ENCODE data around the gene ACAA2. TPM values are rescaled to one million over a fixed set of nuclear protein-coding genes. Genes with fewer than 3 reads are reported as not detected.

Gene ACAA2
- total RNA-seq, 2 donors from 2014 or later = 63.7 to 125 TPM

- Mint-ChIP-seq H3K4me3 (no peak overlapping the region), H3K36me3 (no peaks in the 10 kb centered on the region), H3K4me1 (ENCODE audit: low read depth in 2 of 2) (no peaks in the 10 kb centered on the region), H3K27me3 (peaks cover 0 to 12% of the 10 kb centered on the region in 2 donors), H3K9me3 (no peaks in the 10 kb centered on the region), H3K27ac (no peak overlapping the region)
- no peak for DNase-seq (ENCODE audit: low spot score)
- no peak for ATAC-seq
Measured at GRCh38 chr18:49744376-49745008, 68.8 kb downstream of the ACAA2 start.

GRCh38 chr18:49743117-49743567 is 70.2 kb downstream of the ACAA2 start:
- no peak overlapping the region for H3K4me3 Mint-ChIP-seq
- no peak for DNase-seq (ENCODE audit: low spot score)
- H3K9me3 Mint-ChIP-seq = no peaks in the 10 kb centered on the region
- H3K27me3 Mint-ChIP-seq = peaks cover 0 to 12% of the 10 kb centered on the region in 2 donors
- no peaks in the 10 kb centered on the region for H3K36me3 Mint-ChIP-seq
- no peak overlapping the region for H3K27ac Mint-ChIP-seq
- ATAC-seq = no peak
- no peaks in the 10 kb centered on the region for H3K4me1 Mint-ChIP-seq (ENCODE audit: low read depth in 2 of 2)

- Mint-ChIP-seq H3K27ac (no peak overlapping the region), H3K27me3 (peaks cover 0 to 14% of the 10 kb centered on the region in 2 donors), H3K4me1 (ENCODE audit: low read depth in 2 of 2) (no peaks in the 10 kb centered on the region), H3K4me3 (no peak overlapping the region), H3K9me3 (no peaks in the 10 kb centered on the region), H3K36me3 (no peaks in the 10 kb centered on the region)
- ATAC-seq = no peak
- no peak for DNase-seq (ENCODE audit: low spot score)
Measured at GRCh38 chr18:49742316-49743116, 70.8 kb downstream of the ACAA2 start.

- Mint-ChIP-seq H3K4me3 (no peak overlapping the region), H3K36me3 (no peaks in the 10 kb centered on the region), H3K27ac (no peak overlapping the region), H3K4me1 (ENCODE audit: low read depth in 2 of 2) (no peaks in the 10 kb centered on the region), H3K9me3 (no peaks in the 10 kb centered on the region), H3K27me3 (peaks cover 10 to 21% of the 10 kb centered on the region in 2 donors)
- ATAC-seq (no peak), DNase-seq (ENCODE audit: low spot score) (no peak)
Measured at GRCh38 chr18:49739275-49739674, 74.1 kb downstream of the ACAA2 start.

GRCh38 chr18:49738721-49739120 is 74.6 kb downstream of the ACAA2 start:
- ATAC-seq (no peak), DNase-seq (ENCODE audit: low spot score) (no peak)
- Mint-ChIP-seq H3K4me1 (ENCODE audit: low read depth in 2 of 2) (no peaks in the 10 kb centered on the region), H3K27me3 (peaks cover 15 to 24% of the 10 kb centered on the region in 2 donors), H3K36me3 (no peaks in the 10 kb centered on the region), H3K27ac (no peak overlapping the region), H3K4me3 (no peak overlapping the region), H3K9me3 (no peaks in the 10 kb centered on the region)

- Mint-ChIP-seq H3K27ac (no peak overlapping the region), H3K36me3 (no peaks in the 10 kb centered on the region), H3K4me1 (ENCODE audit: low read depth in 2 of 2) (no peaks in the 10 kb centered on the region), H3K9me3 (no peaks in the 10 kb centered on the region), H3K27me3 (peaks cover 15 to 16% of the 10 kb centered on the region in 2 donors), H3K4me3 (no peak overlapping the region)
- ATAC-seq (no peak), DNase-seq (ENCODE audit: low spot score) (no peak)
Measured at GRCh38 chr18:49734836-49735235, 78.5 kb downstream of the ACAA2 start.

GRCh38 chr18:49733896-49734585 is 79.3 kb downstream of the ACAA2 start:
- ATAC-seq (no peak), DNase-seq (ENCODE audit: low spot score) (no peak)
- peaks cover 15 to 16% of the 10 kb centered on the region in 2 donors for H3K27me3 Mint-ChIP-seq
- H3K36me3 Mint-ChIP-seq = no peaks in the 10 kb centered on the region
- H3K9me3 Mint-ChIP-seq = no peaks in the 10 kb centered on the region
- H3K4me3 Mint-ChIP-seq = no peak overlapping the region
- H3K27ac Mint-ChIP-seq = no peak overlapping the region
- no peaks in the 10 kb centered on the region for H3K4me1 Mint-ChIP-seq (ENCODE audit: low read depth in 2 of 2)

- Mint-ChIP-seq H3K27me3 (peaks cover 15 to 16% of the 10 kb centered on the region in 2 donors), H3K4me3 (no peak overlapping the region), H3K36me3 (no peaks in the 10 kb centered on the region), H3K9me3 (no peaks in the 10 kb centered on the region), H3K27ac (no peak overlapping the region), H3K4me1 (ENCODE audit: low read depth in 2 of 2) (no peaks in the 10 kb centered on the region)
- no peak for DNase-seq (ENCODE audit: low spot score)
- no peak for ATAC-seq
Measured at GRCh38 chr18:49733321-49733720, 80.0 kb downstream of the ACAA2 start.

Data from natural killer cell treated with Interleukin-12 subunit alpha and Interleukin-12 subunit beta and Interleukin-15 and Interleukin-18, amount 100 ng/mL, for 72 hours (primary cell).